CD14-positive monocyte (primary cell): ENCODE measurements around the gene SERPINB8. TPM values are rescaled to one million over a fixed set of nuclear protein-coding genes. Genes with fewer than 3 reads are reported as not detected.

Experiments used
- DNase-seq, 3 donors: peaks; one replicate each; pipeline ENCODE4 v3.0.0-alpha.2; 2011 to 2022
- H2AFZ ChIP-seq: 2 replicates; pipeline ENCODE4 v1.6.0; 2012; ENCODE audit warnings: mild to moderate bottlenecking, low read depth, low read length, inconsistent platforms; ENCODE audit not compliant: insufficient read depth, poor library complexity, severe bottlenecking
- H3K27ac ChIP-seq, 2 donors: 1 replicate in 1 of 2; 2 replicates in 1 of 2; pipeline ENCODE4 v1.5.1; 2012 to 2013; ENCODE audit warnings: low read length in 2 of 2, control low read depth in 1 of 2, inconsistent platforms in 1 of 2, low read depth in 1 of 2, mild to moderate bottlenecking in 1 of 2
- H3K27me3 ChIP-seq, 2 donors: one replicate each; pipeline versions ENCODE4 v1.6.0 to v1.6.1; 2011 to 2013; ENCODE audit warnings: low read length in 2 of 2; ENCODE audit not compliant: control insufficient read depth in 2 of 2, insufficient read depth in 2 of 2
- H3K36me3 ChIP-seq, 2 donors: replicated peaks in 1 of 2; 1 replicate in 1 of 2; 2 replicates in 1 of 2; pipeline versions ENCODE4 v1.5.1 to v1.6.1; 2012 to 2013; ENCODE audit warnings: low read length in 2 of 2, control low read depth in 1 of 2, inconsistent platforms in 1 of 2, mild to moderate bottlenecking in 1 of 2; ENCODE audit not compliant: insufficient read depth in 2 of 2, control insufficient read depth in 1 of 2
- H3K4me1 ChIP-seq, 2 donors: 1 replicate in 1 of 2; 2 replicates in 1 of 2; pipeline versions ENCODE4 v1.5.1 to v1.6.1; 2012 to 2013; ENCODE audit warnings: low read length in 2 of 2, control low read depth in 1 of 2, inconsistent platforms in 1 of 2, mild to moderate bottlenecking in 1 of 2, moderate library complexity in 1 of 2; ENCODE audit not compliant: insufficient read depth in 2 of 2, control insufficient read depth in 1 of 2
- H3K4me2 ChIP-seq: replicated peaks from 2 replicates; pipeline ENCODE3; 2012; ENCODE audit warnings: low read length, moderate library complexity, mild to moderate bottlenecking; ENCODE audit not compliant: poor library complexity, severe bottlenecking; ENCODE audit errors: extremely low read depth
- H3K4me3 ChIP-seq, 3 experiments: fragments of 200-600 bp in 1 of 3; sonication (generic) in 1 of 3; replicated peaks in 1 of 3; 1 replicate in 2 of 3; 2 replicates in 1 of 3; pipeline ENCODE4 v1.5.1; 2011 to 2013; ENCODE audit warnings: low read length in 3 of 3, mild to moderate bottlenecking in 3 of 3, control low read depth in 2 of 3, low read depth in 2 of 3, inconsistent platforms in 1 of 3, moderate library complexity in 1 of 3
- H3K79me2 ChIP-seq: 2 replicates; pipeline ENCODE4 v1.6.0; 2012; ENCODE audit warnings: mild to moderate bottlenecking, control low read depth, inconsistent platforms, low read length, moderate library complexity; ENCODE audit not compliant: insufficient read depth
- H3K9ac ChIP-seq: 2 replicates; pipeline ENCODE4 v1.6.0; 2017; ENCODE audit warnings: low read length, mild to moderate bottlenecking; ENCODE audit not compliant: insufficient read depth, poor library complexity, severe bottlenecking
- H3K9me3 ChIP-seq, 2 donors: replicated peaks in 1 of 2; 1 replicate in 1 of 2; 2 replicates in 1 of 2; pipeline versions ENCODE4 v1.5.1 to v1.6.1; 2012 to 2013; ENCODE audit warnings: low read length in 2 of 2, control low read depth in 1 of 2; ENCODE audit not compliant: control insufficient read depth in 1 of 2, insufficient read depth in 1 of 2
- H4K20me1 ChIP-seq: 2 replicates; pipeline ENCODE4 v1.6.0; 2012; ENCODE audit warnings: mild to moderate bottlenecking, low read length, control low read depth, moderate library complexity; ENCODE audit not compliant: insufficient read depth
- H3K27ac Mint-ChIP-seq, 7 donors: one replicate each; pipeline ENCODE4 v1.8.0; 2020; ENCODE audit warnings: mild to moderate bottlenecking in 7 of 7, mixed read lengths in 7 of 7, moderate library complexity in 6 of 7, inconsistent platforms in 2 of 7
- H3K27me3 Mint-ChIP-seq, 3 donors: one replicate each; pipeline ENCODE4 v1.8.0; 2021 to 2022; ENCODE audit warnings: low read depth in 3 of 3, mild to moderate bottlenecking in 3 of 3, mixed read lengths in 3 of 3, moderate library complexity in 3 of 3, inconsistent platforms in 1 of 3
- H3K36me3 Mint-ChIP-seq, 2 donors: one replicate each; pipeline ENCODE4 v1.8.0; 2020; ENCODE audit warnings: mixed read lengths in 2 of 2, inconsistent platforms in 1 of 2, mild to moderate bottlenecking in 1 of 2
- H3K4me1 Mint-ChIP-seq: one replicate; pipeline ENCODE4 v1.8.0; 2020; ENCODE audit warnings: mild to moderate bottlenecking, mixed read lengths
- H3K4me3 Mint-ChIP-seq, 2 donors: one replicate each; pipeline ENCODE4 v1.8.0; 2020; ENCODE audit warnings: mild to moderate bottlenecking in 2 of 2, mixed read lengths in 2 of 2, moderate library complexity in 1 of 2
- H3K9me3 Mint-ChIP-seq, 7 donors: one replicate each; pipeline ENCODE4 v1.8.0; 2020 to 2022; ENCODE audit warnings: mixed read lengths in 7 of 7, mild to moderate bottlenecking in 6 of 7, moderate library complexity in 6 of 7, inconsistent platforms in 2 of 7
- CTCF ChIP-seq: fragments of 200-600 bp; IDR thresholded peaks from one replicate; pipeline ENCODE4 v1.8.0; 2022; ENCODE audit warnings: antibody characterized with exemption, mild to moderate bottlenecking
- WGBS: methylation state at CpG from one replicate; pipeline ENCODE4 v1.1.5; 2013; ENCODE audit warnings: missing lambda C conversion rate; ENCODE audit not compliant: insufficient coverage; 5-methylcytosine and 5-hydroxymethylcytosine counted together
- intact Hi-C, 2 donors: fragments of 100-400 bp; cut with micrococcal nuclease; formaldehyde crosslinking; loops; one replicate each; pipeline versions ENCODE4 v1.15.0 to v1.15.1; 2023
- polyA plus RNA-seq, 3 donors: library from polyadenylated mRNA; depleted of rRNA in 1 of 3; unstranded in 2 of 3; stranded (reverse) in 1 of 3; fragments of 300-500 nt in 2 of 3; fragments of >200 nt in 1 of 3; fragmentation: Illumina TruSeq in 2 of 3; gene quantifications; 1 replicate in 2 of 3; 2 replicates in 1 of 3; pipeline ENCODE4 v1.2.3, GENCODE V29; 2012 to 2021

The SERPINB8 gene
- polyA plus RNA-seq, 3 donors, result 30.3 to 141 (median 115) TPM

GRCh38 chr18:63981719-63982118, 11.8 kb downstream of the SERPINB8 start:
- H3K27ac Mint-ChIP-seq, result peak overlapping the region; percentile 58 to 87 (median 81)
- Histone ChIP-seq H3K9ac (no peak overlapping the region), H3K36me3 (peaks cover 60 to 80% of the 10 kb centered on the region in 2 donors), H3K27ac (peak overlapping the region; percentile 43 to 71), H2AFZ (no peak overlapping the region), H3K4me1 (peaks cover 56 to 60% of the 10 kb centered on the region in 2 donors), H3K4me3 (no peak overlapping the region), H3K79me2 (peaks cover 90% of the 10 kb centered on the region), H4K20me1 (peaks cover 69% of the 10 kb centered on the region), H3K4me2 (no peak overlapping the region), H3K27me3 (no peaks in the 10 kb centered on the region), H3K9me3 (no peaks in the 10 kb centered on the region)
- H3K4me3 Mint-ChIP-seq, result no peak overlapping the region
- TF ChIP-seq CTCF, result no peak
- peaks cover 59% of the 10 kb centered on the region for H3K4me1 Mint-ChIP-seq
- no peaks in the 10 kb centered on the region for H3K9me3 Mint-ChIP-seq
- H3K36me3 Mint-ChIP-seq, result peaks cover 66 to 84% of the 10 kb centered on the region in 2 donors
- intact Hi-C loops, result no loop called here
- H3K27me3 Mint-ChIP-seq, result peaks cover 0 to 2% (median 0%) of the 10 kb centered on the region in 3 donors
- no peak for DNase-seq
- 78% methylated on average over 2 of the region's 2 CpGs for WGBS

- Histone ChIP-seq H3K9ac (no peak overlapping the region), H3K79me2 (peaks cover 86% of the 10 kb centered on the region), H3K9me3 (no peaks in the 10 kb centered on the region), H3K4me1 (peaks cover 49 to 53% of the 10 kb centered on the region in 2 donors), H2AFZ (no peak overlapping the region), H3K27me3 (no peaks in the 10 kb centered on the region), H3K4me2 (no peak overlapping the region), H4K20me1 (peaks cover 72% of the 10 kb centered on the region), H3K27ac (peak overlapping the region in 1 of 2 donors; percentile 71), H3K36me3 (peaks cover 67 to 87% of the 10 kb centered on the region in 2 donors), H3K4me3 (no peak overlapping the region)
- intact Hi-C loops, result no loop called here
- WGBS, result no CpG with 5 or more reads among the region's 3 CpGs
- H3K9me3 Mint-ChIP-seq, result no peaks in the 10 kb centered on the region
- peaks cover 72 to 91% of the 10 kb centered on the region in 2 donors for H3K36me3 Mint-ChIP-seq
- peaks cover 0 to 2% (median 0%) of the 10 kb centered on the region in 3 donors for H3K27me3 Mint-ChIP-seq
- peaks cover 55% of the 10 kb centered on the region for H3K4me1 Mint-ChIP-seq
- peak overlapping the region in 5 of 7 donors; percentile 32 to 85 (median 69) for H3K27ac Mint-ChIP-seq
- no peak for TF ChIP-seq CTCF
- H3K4me3 Mint-ChIP-seq, result no peak overlapping the region
- DNase-seq, result no peak
These were observed 12.5 kb downstream of the SERPINB8 start for GRCh38 chr18:63982361-63982760.
